ENCODE results near the gene CFLAR.

The CFLAR gene

DNA sequence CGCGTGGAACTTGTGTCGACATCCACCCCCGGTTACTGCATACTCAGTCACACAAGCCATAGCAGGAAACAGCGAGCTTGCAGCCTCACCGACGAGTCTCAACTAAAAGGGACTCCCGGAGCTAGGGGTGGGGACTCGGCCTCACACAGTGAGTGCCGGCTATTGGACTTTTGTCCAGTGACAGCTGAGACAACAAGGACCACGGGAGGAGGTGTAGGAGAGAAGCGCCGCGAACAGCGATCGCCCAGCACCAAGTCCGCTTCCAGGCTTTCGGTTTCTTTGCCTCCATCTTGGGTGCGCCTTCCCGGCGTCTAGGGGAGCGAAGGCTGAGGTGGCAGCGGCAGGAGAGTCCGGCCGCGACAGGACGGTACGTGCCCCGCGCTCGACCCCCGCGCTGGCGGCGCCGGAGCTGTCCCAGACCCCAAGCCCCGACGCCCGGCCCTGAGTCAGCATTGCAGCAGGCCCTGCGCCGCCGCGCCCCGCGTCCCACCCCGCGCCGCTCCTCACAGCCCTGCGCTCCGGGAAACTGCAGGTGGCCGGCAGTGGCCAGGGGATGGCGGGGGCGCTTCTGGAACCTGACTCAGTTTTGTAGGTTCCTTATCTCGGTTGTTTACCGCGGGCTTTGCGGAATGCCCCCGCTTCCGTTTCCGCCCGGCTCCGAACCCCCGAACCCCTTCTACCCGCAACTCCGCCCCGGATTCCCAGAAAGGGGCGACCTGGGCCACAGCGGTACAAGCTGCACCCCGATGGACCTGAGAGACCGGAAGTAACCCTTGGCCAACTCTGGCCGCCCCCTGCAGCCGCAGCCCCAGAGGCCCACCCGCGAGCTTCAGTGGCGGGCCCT, at the start of gene CFLAR:
Gene CFLAR, plus strand, starts transcription at position 50 of the 844 bp plus-strand sequence. CDS start 13,702 bp downstream, outside the sequence.
- peak within 1 kb of the TSS; percentile 18; the same call in 1 of the 2 replicates for H3K27ac ChIP-seq
- TF ChIP-seq, protein P1, sequence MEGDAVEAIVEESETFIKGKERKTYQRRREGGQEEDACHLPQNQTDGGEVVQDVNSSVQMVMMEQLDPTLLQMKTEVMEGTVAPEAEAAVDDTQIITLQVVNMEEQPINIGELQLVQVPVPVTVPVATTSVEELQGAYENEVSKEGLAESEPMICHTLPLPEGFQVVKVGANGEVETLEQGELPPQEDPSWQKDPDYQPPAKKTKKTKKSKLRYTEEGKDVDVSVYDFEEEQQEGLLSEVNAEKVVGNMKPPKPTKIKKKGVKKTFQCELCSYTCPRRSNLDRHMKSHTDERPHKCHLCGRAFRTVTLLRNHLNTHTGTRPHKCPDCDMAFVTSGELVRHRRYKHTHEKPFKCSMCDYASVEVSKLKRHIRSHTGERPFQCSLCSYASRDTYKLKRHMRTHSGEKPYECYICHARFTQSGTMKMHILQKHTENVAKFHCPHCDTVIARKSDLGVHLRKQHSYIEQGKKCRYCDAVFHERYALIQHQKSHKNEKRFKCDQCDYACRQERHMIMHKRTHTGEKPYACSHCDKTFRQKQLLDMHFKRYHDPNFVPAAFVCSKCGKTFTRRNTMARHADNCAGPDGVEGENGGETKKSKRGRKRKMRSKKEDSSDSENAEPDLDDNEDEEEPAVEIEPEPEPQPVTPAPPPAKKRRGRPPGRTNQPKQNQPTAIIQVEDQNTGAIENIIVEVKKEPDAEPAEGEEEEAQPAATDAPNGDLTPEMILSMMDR (IDR thresholded peaks at IDR 0.05; ENCODE audit: low read depth, low read length), result no peak
- peak within 1 kb of the TSS; percentile 37 for H3K4me3 ChIP-seq (ENCODE audit: low read depth, low read length)
- H3K27me3 ChIP-seq (ENCODE audit: insufficient read depth, low read depth, severe bottlenecking), result no peaks in the 10 kb centered on the region
- no peaks in the 10 kb centered on the region for H3K36me3 ChIP-seq
- no peak for DNase-seq
- H3K9me3 ChIP-seq (ENCODE audit: severe bottlenecking), result no peaks in the 10 kb centered on the region

DNA sequence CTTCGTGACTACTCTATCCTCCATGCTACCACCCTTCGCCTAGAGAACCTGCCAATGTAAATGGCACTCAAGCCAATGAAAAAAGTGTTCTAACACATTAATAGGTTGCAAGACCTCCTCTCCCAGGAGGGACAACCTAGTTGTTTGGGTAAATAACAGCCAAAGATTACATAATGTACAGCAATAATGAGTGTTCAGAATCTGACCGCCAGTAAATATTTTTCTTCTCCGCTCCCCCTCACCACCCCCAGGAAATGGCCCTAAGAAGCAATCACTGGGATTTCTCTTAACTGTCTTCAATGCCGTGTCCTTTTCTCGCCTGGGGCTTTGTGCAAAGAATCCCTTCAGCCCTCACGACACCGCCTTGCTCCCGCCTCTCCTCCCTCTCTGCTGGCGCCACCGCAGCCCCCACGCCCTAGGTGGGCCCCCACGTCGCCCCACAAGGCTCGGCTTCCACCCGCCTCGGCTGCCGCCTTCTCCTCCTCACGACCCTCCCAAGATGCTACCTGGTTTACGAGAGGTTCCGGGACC, 45.0 kb upstream of the CFLAR start:
- Histone ChIP-seq H3K9me3 (ENCODE audit: severe bottlenecking) (no peaks in the 10 kb centered on the region), H3K36me3 (no peaks in the 10 kb centered on the region; the same call in 1 of the 2 replicates), H3K4me3 (ENCODE audit: low read depth, low read length) (peak overlapping the region; percentile 85), H3K27me3 (ENCODE audit: insufficient read depth, low read depth, severe bottlenecking) (no peaks in the 10 kb centered on the region), H3K27ac (peak overlapping the region; percentile 99)
- TF ChIP-seq, protein P1 (IDR thresholded peaks at IDR 0.05; ENCODE audit: low read depth, low read length), result no peak
- DNase-seq, result no peak

GRCh38 chr2:201071479-201072200, 44.3 kb upstream of the CFLAR start, which contains the start of the genes HYCC2 and NDUFB3:
Gene HYCC2, minus strand, starts transcription at chr2:201071671. Its CDS starts 47,662 bp downstream, at chr2:201024009.
Gene NDUFB3, plus strand, starts transcription at chr2:201072001. Its CDS starts 6,882 bp downstream, at chr2:201078883.
- no peaks in the 10 kb centered on the region for H3K27me3 ChIP-seq (ENCODE audit: insufficient read depth, low read depth, severe bottlenecking)
- H3K9me3 ChIP-seq (ENCODE audit: severe bottlenecking), result no peaks in the 10 kb centered on the region
- peak within 1 kb of the TSS; percentile 99 for H3K27ac ChIP-seq
- H3K4me3 ChIP-seq (ENCODE audit: low read depth, low read length), result peak within 1 kb of the TSS; percentile 85
- DNase-seq, result peak; percentile 92
- TF ChIP-seq, protein P1 (IDR thresholded peaks at IDR 0.05; ENCODE audit: low read depth, low read length), result peak; percentile 43; the same call in 1 of the 2 replicates
- no peaks in the 10 kb centered on the region; the same call in 1 of the 2 replicates for H3K36me3 ChIP-seq

- Histone ChIP-seq H3K4me3 (ENCODE audit: low read depth, low read length) (peak overlapping the region; percentile 85), H3K9me3 (ENCODE audit: severe bottlenecking) (no peaks in the 10 kb centered on the region), H3K36me3 (no peaks in the 10 kb centered on the region; the same call in 1 of the 2 replicates), H3K27me3 (ENCODE audit: insufficient read depth, low read depth, severe bottlenecking) (no peaks in the 10 kb centered on the region), H3K27ac (peak overlapping the region; percentile 99)
- DNase-seq, result no peak
- TF ChIP-seq, protein P1 (IDR thresholded peaks at IDR 0.05; ENCODE audit: low read depth, low read length), result no peak
Observed at GRCh38 chr2:201072201-201072530, 43.8 kb upstream of the CFLAR start.

DNA sequence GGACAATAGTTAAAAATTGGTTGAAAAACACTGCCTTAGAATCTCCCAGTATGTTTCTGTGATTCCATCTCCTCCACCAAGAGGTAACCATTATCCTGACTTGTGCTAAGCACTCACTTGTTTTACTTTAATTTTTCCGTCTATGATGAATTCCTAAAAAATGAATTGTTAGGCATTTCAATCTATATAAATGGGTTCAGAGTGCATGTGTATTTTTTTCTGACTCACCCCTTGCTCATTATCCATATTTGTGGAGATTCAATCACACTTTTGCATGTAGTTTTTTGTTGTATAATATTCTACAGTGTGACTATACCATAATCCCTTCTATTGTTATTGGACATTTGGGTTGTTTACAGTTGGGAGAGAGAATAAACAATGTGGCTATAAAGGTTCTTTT, 42.9 kb upstream of the CFLAR start:
- H3K27ac ChIP-seq, result no peak overlapping the region

More for the DNA sequence above, 42.9 kb upstream of the CFLAR start:
- Histone ChIP-seq H3K9me3 (ENCODE audit: severe bottlenecking) (no peaks in the 10 kb centered on the region), H3K27me3 (ENCODE audit: insufficient read depth, low read depth, severe bottlenecking) (no peaks in the 10 kb centered on the region), H3K36me3 (no peaks in the 10 kb centered on the region; the same call in 1 of the 2 replicates), H3K4me3 (ENCODE audit: low read depth, low read length) (no peak overlapping the region)
- TF ChIP-seq, protein P1 (IDR thresholded peaks at IDR 0.05; ENCODE audit: low read depth, low read length), result no peak
- no peak for DNase-seq

Measured in WERI-Rb-1 (cell line).